NCI-H748 treated with DMSO at 0.1 percent for 48 hours (cell line): ENCODE data around the gene MCC.
"Not testable (repeated sequence)": the region's sequence is repeated elsewhere in the genome, so short reads cannot be mapped to it uniquely, and the experiment has no call there.

Source experiments
- DNase-seq: peaks from one replicate; lab custom pipeline; 2025; lab: John Stamatoyannopoulos, UW

MCC gene

GRCh38 chr5:113081881-113082546 is 406.2 kb downstream of the MCC start:
- DNase-seq: no peak

DNA sequence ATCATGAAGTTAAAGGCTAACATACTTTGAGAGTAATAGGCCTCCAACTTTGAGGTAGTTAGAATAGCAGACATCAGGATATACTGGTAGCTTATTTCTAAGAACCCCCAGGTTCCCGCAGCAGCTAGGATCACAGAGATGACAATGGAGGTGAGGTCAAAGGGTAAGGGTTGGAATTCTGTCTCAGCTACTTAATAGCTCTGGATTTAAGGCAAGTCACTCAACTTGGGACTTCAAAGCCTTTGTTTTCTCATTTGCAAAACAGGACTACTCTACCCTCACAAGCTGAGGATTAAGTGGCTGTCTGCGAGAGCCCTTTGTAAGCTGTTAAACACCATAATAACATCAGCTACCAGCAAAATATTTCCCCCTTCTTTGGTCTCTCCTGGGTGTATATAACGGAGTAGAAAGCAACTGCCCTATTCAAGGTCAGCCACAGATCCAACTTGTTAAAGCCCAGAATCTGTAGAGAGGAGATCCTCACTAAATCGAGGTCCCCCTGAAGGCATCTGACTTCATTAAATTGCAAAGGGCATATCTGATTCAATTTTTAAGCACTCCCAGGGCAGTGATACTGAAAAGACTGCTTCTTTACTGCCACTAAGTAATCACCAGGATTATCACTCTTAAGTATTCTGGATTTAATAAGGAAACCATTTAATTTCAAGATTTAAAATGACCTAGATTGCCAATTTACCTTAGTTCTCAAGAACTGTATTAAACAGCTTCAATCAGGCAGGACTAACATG is 407.0 kb downstream of the MCC start:
- DNase-seq: no peak

DNA sequence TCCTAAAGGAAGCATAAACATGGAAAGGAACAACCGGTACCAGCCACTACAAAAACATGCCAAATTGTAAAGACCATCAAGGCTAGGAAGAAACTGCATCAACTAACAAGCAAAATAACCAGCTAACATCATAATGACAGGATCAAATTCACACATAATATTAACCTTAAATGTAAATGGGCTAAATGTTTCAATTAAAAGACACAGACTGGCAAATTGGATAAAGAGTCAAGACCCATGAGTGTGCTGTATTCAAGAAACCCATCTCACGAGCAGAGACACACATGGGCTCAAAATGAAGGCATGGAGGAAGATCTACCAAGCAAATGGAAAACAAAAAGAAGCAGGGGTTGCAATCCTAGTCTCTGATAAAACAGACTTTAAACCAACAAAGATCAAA is 411.6 kb downstream of the MCC start:
- DNase-seq: not testable (repeated sequence)

DNA sequence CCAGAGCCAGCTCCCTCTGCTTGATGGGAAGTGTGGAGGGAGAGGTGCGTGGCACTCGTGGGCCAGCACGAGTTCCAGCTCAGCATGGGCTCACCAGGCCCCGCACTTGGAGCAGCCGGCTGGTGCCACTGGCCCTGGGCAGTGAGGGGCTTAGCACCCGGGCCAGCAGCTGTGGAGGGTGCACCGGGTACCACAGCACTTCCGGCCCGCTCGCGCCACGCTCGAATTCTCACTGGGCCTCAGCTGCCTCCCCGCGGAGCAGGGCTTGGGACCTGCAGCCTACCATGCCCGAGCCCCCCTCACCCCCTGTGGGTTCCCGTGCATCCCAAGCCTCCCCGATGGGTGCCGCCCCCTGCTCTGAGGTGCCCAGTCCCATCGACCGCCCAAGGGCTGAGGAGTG is 413.2 kb downstream of the MCC start:
- DNase-seq: no peak

- DNase-seq: not testable (repeated sequence)
Measured at GRCh38 chr5:113073629-113074034, 414.6 kb downstream of the MCC start.

- DNase-seq: no peak
Measured at GRCh38 chr5:113071401-113071800, 416.9 kb downstream of the MCC start.

DNA sequence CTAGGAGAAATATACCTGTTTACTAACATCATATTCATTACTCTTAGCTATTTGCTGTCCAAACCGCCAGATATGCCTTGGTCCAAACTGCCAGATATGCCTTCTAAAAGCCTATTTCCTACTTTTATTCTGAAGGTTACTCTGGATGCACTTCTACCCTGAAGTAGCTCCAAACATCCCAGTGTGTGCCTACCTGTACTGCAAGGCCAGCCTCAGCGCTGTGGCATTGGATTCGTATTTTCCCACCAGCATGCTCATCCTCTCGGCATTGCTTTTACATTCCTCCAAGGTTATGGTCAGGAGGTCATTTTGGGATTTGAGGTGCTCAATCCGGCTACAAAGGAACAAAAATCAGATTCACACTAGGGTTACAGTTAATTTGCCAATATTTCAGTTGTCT is 417.4 kb downstream of the MCC start:
- DNase-seq: no peak

DNA sequence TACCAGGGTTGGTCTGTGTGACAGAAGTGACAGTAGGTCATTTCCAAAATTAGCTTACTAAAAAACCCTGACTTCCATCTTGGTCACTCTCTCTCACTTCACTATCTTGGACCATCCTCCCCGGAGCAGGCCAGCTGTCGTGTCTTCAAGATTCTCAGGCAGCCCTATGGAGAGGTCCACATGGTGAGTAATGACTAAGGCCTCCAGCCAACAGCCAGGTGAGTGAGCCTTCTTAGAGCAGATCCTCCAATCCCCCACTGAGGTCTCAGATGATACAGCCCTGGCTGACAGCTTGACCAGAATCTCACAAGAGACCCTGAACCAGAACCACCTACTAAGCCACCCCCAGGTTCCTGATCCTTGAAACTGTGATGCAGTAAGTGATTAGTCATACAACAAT is 419.7 kb downstream of the MCC start:
- DNase-seq: no peak

DNA sequence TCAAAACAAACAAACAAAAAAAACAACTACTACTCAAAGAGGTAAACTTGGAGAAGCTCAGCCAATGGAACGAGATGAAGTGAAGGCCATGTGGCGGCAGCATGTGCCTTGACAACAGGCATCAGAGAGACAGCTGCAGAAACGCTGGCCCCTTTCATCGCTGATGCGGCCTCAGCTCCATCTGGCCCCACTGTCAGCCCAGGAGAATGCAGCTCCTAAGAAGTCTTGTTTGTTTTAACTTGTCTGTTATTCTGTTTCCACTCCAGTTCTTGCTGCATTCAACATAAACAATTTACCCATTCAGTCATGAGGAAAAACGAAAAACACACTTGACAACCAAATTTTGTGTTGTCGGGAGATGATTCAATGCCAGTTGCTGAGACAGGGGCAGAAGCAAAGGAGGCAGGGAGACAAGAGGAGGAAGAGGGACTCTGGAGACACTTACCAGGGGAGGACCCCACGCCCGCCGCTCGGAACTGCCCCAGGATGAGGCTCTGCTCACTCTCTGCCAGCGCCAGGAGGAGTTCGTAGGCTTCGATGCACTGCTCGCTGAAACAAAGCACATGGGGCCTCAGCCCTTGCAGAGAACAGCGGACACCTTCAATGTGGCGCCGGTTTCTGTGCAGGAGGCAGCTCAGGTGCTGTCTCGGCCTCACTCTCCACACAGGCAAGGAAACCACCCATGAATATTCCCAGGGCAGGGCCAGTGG is 420.5 kb downstream of the MCC start:
- no peak for DNase-seq

DNA sequence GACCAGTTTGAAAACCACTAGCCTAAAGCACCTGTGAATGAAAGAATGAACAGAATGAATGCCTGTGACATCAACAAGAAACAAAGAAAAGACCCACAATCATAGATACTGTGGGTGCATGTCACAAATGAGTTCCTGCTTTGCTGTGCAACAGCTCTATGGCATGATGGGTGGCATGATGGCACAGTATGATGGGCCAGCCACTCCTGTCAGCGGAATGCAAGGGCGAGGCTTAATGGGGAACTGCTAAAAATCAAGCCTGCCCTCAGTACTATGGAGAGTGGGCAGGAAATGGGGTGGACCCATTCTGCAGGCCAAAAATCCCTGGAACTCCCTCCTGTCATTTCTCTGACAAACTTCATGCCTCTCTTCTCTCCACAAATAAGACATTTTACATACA is 422.6 kb downstream of the MCC start:
- no peak for DNase-seq

GRCh38 chr5:113064806-113065205 is 423.4 kb downstream of the MCC start:
- DNase-seq: no peak

GRCh38 chr5:113063927-113064326 is 424.3 kb downstream of the MCC start:
- DNase-seq: no peak

GRCh38 chr5:113062869-113063508 is 425.3 kb downstream of the MCC start:
- no peak for DNase-seq

DNA sequence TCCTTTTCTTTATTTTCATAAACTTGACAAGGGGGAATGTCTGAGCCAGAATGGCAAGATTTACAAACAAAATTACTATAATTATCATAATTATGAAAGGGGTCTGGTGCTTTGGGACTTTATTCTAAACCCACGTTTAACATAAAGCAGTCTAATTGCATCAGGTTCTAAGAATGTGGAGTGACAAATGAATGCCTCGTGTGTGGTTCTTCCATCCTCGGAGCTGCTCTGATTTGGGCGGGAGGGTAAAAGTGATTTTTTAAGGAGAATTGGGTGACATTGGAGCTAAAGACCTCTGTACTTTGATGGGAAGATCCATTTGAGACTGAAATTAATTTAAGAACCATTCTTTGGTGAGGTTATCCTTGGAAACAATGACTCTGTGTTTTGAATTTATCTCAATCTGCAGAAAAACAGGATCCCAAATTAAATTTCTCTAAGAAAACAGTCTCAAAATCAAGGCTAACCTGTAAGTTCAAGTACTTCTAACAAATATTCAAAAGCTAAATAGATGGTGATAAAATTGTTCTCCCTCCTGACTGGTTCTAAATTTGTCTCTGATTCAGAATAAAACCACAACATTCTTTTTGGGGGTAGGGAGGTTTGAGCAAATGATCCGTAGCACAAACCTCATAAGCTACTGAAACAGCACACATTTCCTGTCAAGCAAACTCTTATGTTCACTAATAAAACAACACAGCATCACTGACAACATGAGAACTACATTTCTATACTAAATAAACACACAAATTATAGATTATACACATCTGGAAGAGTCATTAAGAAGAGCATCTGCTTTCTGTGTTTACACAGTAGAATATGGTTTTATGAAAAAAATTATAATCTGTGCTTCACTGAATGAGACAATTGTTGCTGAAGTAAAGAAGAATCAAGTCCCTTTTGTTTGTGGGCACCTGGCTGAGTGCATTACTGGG is 426.1 kb downstream of the MCC start:
- DNase-seq: no peak

GRCh38 chr5:113060408-113061025 is 427.7 kb downstream of the MCC start:
- no peak for DNase-seq

- DNase-seq: no peak
Measured at GRCh38 chr5:113059232-113060040, 428.8 kb downstream of the MCC start.

- DNase-seq: no peak
Measured at GRCh38 chr5:113058706-113059226, 429.5 kb downstream of the MCC start.

GRCh38 chr5:113058269-113058668 is 430.0 kb downstream of the MCC start:
- no peak for DNase-seq

DNA sequence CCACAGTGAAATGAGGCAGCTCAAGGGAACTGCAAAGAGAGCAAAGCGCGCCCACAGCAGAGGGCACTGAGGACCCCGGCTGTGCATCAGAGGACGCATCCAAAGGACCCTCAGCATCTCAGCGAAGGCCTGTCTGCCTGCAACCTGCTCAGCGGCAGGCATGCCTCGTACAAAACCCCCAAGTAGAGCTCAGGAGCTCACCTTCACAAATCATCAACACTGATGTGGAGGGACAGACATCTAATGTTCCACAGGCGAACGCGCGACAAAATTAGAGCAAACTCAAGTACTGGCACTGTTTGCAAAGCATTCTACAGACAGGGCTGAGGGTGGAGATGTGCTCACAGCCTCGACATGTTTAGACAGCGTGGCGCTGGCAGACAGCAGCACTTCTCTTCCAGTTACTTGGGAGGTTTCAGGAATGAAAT is 430.7 kb downstream of the MCC start:
- no peak for DNase-seq

DNA sequence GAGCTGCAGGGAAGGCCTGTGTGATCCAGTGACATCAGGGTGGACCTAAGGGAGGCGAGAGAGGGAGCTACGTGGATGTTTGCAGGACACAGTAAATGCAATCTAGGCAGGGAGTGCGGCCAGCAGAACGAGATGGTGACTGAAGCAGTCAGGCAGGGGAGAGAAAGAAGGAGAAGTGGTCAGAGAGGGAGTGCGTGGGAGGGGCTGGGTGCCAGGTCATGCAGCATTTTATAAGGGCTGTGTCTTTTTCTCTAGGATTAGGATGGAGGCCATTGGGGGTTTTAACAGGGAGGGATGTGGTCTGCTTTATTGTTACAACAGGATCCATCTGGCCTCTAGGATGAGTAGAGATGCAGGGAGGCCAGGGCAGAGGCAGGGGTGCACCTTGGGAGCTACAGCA is 431.3 kb downstream of the MCC start:
- no peak for DNase-seq
